B cell (primary cell): ENCODE measurements around the gene SCYGR1. TPM values are rescaled to one million over a fixed set of nuclear protein-coding genes. Genes with fewer than 3 reads are reported as not detected.
A peak's percentile ranks its signal among the peaks of the same experiment; 100 is the strongest.

ENCODE experiments used
- ATAC-seq: fragments of 200-7000 bp; cut with Tn5 transposase; one replicate; pipeline ENCODE4 v1.10.0; 2021; ENCODE audit warnings: low read depth, mild to moderate bottlenecking, moderate number of reproducible peaks, moderate library complexity
- CTCF ChIA-PET: fragments of 350-600 bp; sonication (Branson Sonifier 250); formaldehyde crosslinking; loops from one replicate; lab custom pipeline; 2021; ENCODE audit warnings: antibody characterized with exemption, inconsistent platforms; lab: Charles Lee
- POLR2A ChIA-PET: fragments of 350-600 bp; sonication (Branson Sonifier 250); formaldehyde crosslinking; loops from one replicate; lab custom pipeline; 2021; ENCODE audit warnings: antibody characterized with exemption; lab: Charles Lee
- DNase-seq: peaks from one replicate; pipeline ENCODE4 v3.0.0; 2013
- H2AFZ ChIP-seq: 2 replicates; pipeline ENCODE4 v1.6.1; 2012; ENCODE audit warnings: mild to moderate bottlenecking, low read depth, low read length; ENCODE audit not compliant: insufficient read depth, poor library complexity, severe bottlenecking
- H3K27ac ChIP-seq, 2 donors: 1 replicate in 1 of 2; 2 replicates in 1 of 2; pipeline ENCODE4 v1.5.1; 2012 to 2013; ENCODE audit warnings: low read length in 2 of 2, mild to moderate bottlenecking in 2 of 2, moderate library complexity in 1 of 2
- H3K27me3 ChIP-seq, 4 experiments: fragments of 200-600 bp in 1 of 4; sonication (generic) in 1 of 4; replicated peaks in 1 of 4; 1 replicate in 2 of 4; 2 replicates in 2 of 4; pipeline versions ENCODE4 v1.6.1 to v1.7.0; 2013 to 2016; ENCODE audit warnings: low read length in 3 of 4, mild to moderate bottlenecking in 2 of 4, mixed read lengths in 1 of 4, moderate library complexity in 1 of 4; ENCODE audit not compliant: insufficient read depth in 4 of 4, control insufficient read depth in 3 of 4; ENCODE audit errors: control extremely low read depth in 1 of 4
- H3K36me3 ChIP-seq, 2 experiments: replicated peaks in 1 of 2; 1 replicate in 1 of 2; 2 replicates in 1 of 2; pipeline versions ENCODE4 v1.6.1 to v1.7.1; 2013; ENCODE audit warnings: low read length in 1 of 2; ENCODE audit not compliant: insufficient read depth in 2 of 2, control insufficient read depth in 1 of 2; ENCODE audit errors: control extremely low read depth in 1 of 2, extremely low read depth in 1 of 2
- H3K4me1 ChIP-seq, 2 donors: fragments of 200-600 bp in 1 of 2; sonication (generic) in 1 of 2; 1 replicate in 1 of 2; 2 replicates in 1 of 2; pipeline versions ENCODE4 v1.5.1 to v1.6.1; 2013 to 2017; ENCODE audit warnings: low read length in 2 of 2; ENCODE audit not compliant: control insufficient read depth in 2 of 2, insufficient read depth in 2 of 2
- H3K4me2 ChIP-seq: replicated peaks from 2 replicates; pipeline ENCODE3; 2012; ENCODE audit warnings: mild to moderate bottlenecking, low read depth, low read length; ENCODE audit not compliant: poor library complexity, severe bottlenecking
- H3K4me3 ChIP-seq, 5 experiments: fragments of 200-600 bp in 1 of 5; sonication (generic) in 1 of 5; 1 replicate in 3 of 5; 2 replicates in 2 of 5; pipeline versions ENCODE4 v1.5.1 to v1.7.0; 2011 to 2016; ENCODE audit warnings: low read length in 4 of 5, mild to moderate bottlenecking in 4 of 5, low read depth in 2 of 5, control low read depth in 1 of 5, moderate library complexity in 1 of 5; ENCODE audit not compliant: insufficient read depth in 1 of 5; ENCODE audit errors: control extremely low read depth in 1 of 5, extremely low read depth in 1 of 5
- H3K79me2 ChIP-seq: fragments of 200-600 bp; sonication (generic); one replicate; pipeline ENCODE4 v1.6.0; 2016; ENCODE audit warnings: low read length; ENCODE audit not compliant: control insufficient read depth, insufficient read depth
- H3K9ac ChIP-seq: fragments of 200-600 bp; sonication (generic); 2 replicates; pipeline ENCODE4 v1.6.1; 2017; ENCODE audit warnings: mild to moderate bottlenecking, low read length, moderate library complexity
- H3K9me3 ChIP-seq, 3 donors: one replicate each; pipeline versions ENCODE4 v1.6.1 to v1.7.1; 2013; ENCODE audit warnings: low read length in 2 of 3; ENCODE audit not compliant: control insufficient read depth in 2 of 3, insufficient read depth in 1 of 3; ENCODE audit errors: control extremely low read depth in 1 of 3
- H4K20me1 ChIP-seq: 2 replicates; pipeline ENCODE4 v1.6.0; 2012; ENCODE audit warnings: mild to moderate bottlenecking, low read length; ENCODE audit not compliant: insufficient read depth, control insufficient read depth, poor library complexity, severe bottlenecking
- H3K27ac Mint-ChIP-seq: one replicate; pipeline ENCODE4 v1.8.0; 2021; ENCODE audit warnings: mixed read lengths
- H3K27me3 Mint-ChIP-seq: one replicate; pipeline ENCODE4 v1.8.0; 2021; ENCODE audit warnings: mixed read lengths
- H3K4me1 Mint-ChIP-seq: one replicate; pipeline ENCODE4 v1.8.0; 2021; ENCODE audit warnings: mixed read lengths
- H3K4me3 Mint-ChIP-seq: one replicate; pipeline ENCODE4 v1.8.0; 2021; ENCODE audit warnings: mixed read lengths
- H3K9me3 Mint-ChIP-seq: one replicate; pipeline ENCODE4 v1.8.0; 2022; ENCODE audit warnings: mixed read lengths; ENCODE audit not compliant: insufficient read depth
- CTCF ChIP-seq: fragments of 200-600 bp; IDR thresholded peaks from one replicate; pipeline ENCODE4 v1.8.0; 2022; ENCODE audit warnings: antibody characterized with exemption, mild to moderate bottlenecking
- EZH2 ChIP-seq: IDR thresholded peaks from 2 replicates; pipeline ENCODE4 v1.6.1; 2012; ENCODE audit warnings: borderline replicate concordance, low read depth, mild to moderate bottlenecking, moderate library complexity, low read length; ENCODE audit not compliant: insufficient read depth, poor library complexity, severe bottlenecking
- WGBS: methylation state at CpG from one replicate; pipeline ENCODE4 v1.1.5; 2013; ENCODE audit warnings: missing lambda C conversion rate; ENCODE audit not compliant: insufficient coverage; 5-methylcytosine and 5-hydroxymethylcytosine counted together
- intact Hi-C: fragments of 100-400 bp; cut with micrococcal nuclease; formaldehyde crosslinking; loops from one replicate; pipeline ENCODE4 v1.10.0; 2022
- polyA plus RNA-seq: library from polyadenylated mRNA; depleted of rRNA; stranded (reverse); fragments of >200 nt; gene quantifications from 2 replicates; pipeline ENCODE4 v1.2.3, GENCODE V29; 2012
- total RNA-seq, 2 donors: library from RNA; stranded (reverse); fragments of 120-200 nt in 1 of 2; gene quantifications; 1 replicate in 1 of 2; 2 replicates in 1 of 2; pipeline versions ENCODE4 v1.2.3 to v1.2.4, GENCODE V29; 2013 to 2022

The SCYGR1 gene
- total and polyA plus RNA-seq, 2 donors (not counting 1 experiment from before 2014, with no cell fraction given), result not detected

- Histone ChIP-seq H3K36me3 (no peaks in the 10 kb centered on the region), H2AFZ (no peak overlapping the region), H3K27me3 (no peaks in the 10 kb centered on the region), H3K9me3 (peaks cover 0 to 4% (median 0%) of the 10 kb centered on the region in 3 donors), H4K20me1 (no peaks in the 10 kb centered on the region), H3K4me1 (peaks cover 34 to 37% of the 10 kb centered on the region in 2 donors), H3K27ac (no peak overlapping the region), H3K79me2 (no peaks in the 10 kb centered on the region), H3K9ac (no peak overlapping the region), H3K4me3 (no peak overlapping the region), H3K4me2 (no peak overlapping the region)
- peak overlapping the region; percentile 6 for H3K27ac Mint-ChIP-seq
- 100% methylated on average over 2 of the region's 5 CpGs for WGBS
- ChIA-PET CTCF (interaction anchor here (0.9 kb wide), 1 partner anchor 14 kb away, joined by 3 read pairs; no protein-coding TSS in a partner anchor), POLR2A (no interaction called here)
- DNase-seq (no peak), ATAC-seq (no peak)
- intact Hi-C loops, result loop anchor here (5.0 kb wide), 1 partner anchor 49 kb away; no protein-coding TSS in a partner anchor
- H3K9me3 Mint-ChIP-seq, result no peaks in the 10 kb centered on the region
- peaks cover 39% of the 10 kb centered on the region for H3K4me1 Mint-ChIP-seq
- TF ChIP-seq EZH2, result no peak
- TF ChIP-seq CTCF, result no peak
- H3K27me3 Mint-ChIP-seq, result no peaks in the 10 kb centered on the region
- no peak overlapping the region for H3K4me3 Mint-ChIP-seq
Measured at GRCh38 chr2:227412877-227413276, 25.1 kb upstream of the SCYGR1 start.

GRCh38 chr2:227411990-227412350 is 24.2 kb upstream of the SCYGR1 start:
- peak overlapping the region; percentile 60 for H3K4me3 Mint-ChIP-seq
- ATAC-seq (no peak), DNase-seq (no peak)
- H3K27ac Mint-ChIP-seq, result peak overlapping the region; percentile 46
- Histone ChIP-seq H3K4me2 (peak overlapping the region; percentile 55), H3K27me3 (no peaks in the 10 kb centered on the region), H4K20me1 (no peaks in the 10 kb centered on the region), H2AFZ (no peak overlapping the region), H3K9me3 (peaks cover 0 to 4% (median 0%) of the 10 kb centered on the region in 3 donors), H3K27ac (no peak overlapping the region), H3K4me1 (peaks cover 34 to 37% of the 10 kb centered on the region in 2 donors), H3K4me3 (no peak overlapping the region), H3K9ac (no peak overlapping the region), H3K36me3 (no peaks in the 10 kb centered on the region), H3K79me2 (no peaks in the 10 kb centered on the region)
- POLR2A ChIA-PET, result no interaction called here
- TF ChIP-seq EZH2 (no peak), CTCF (no peak)
- peaks cover 42% of the 10 kb centered on the region for H3K4me1 Mint-ChIP-seq
- 100% methylated on average over 1 of the region's 3 CpGs for WGBS
- intact Hi-C loops, result loop anchor here (5.0 kb wide), 1 partner anchor 50 kb away; no protein-coding TSS in a partner anchor
- H3K27me3 Mint-ChIP-seq, result no peaks in the 10 kb centered on the region
- H3K9me3 Mint-ChIP-seq, result no peaks in the 10 kb centered on the region
- CTCF ChIA-PET, result no interaction called here
